GM18868 (cell line): Measurements from ENCODE around the gene DMRTA2.
A peak's percentile ranks its signal among the peaks of the same experiment; 100 is the strongest.
"Not testable (repeated sequence)": the region's sequence is repeated elsewhere in the genome, so short reads cannot be mapped to it uniquely, and the experiment has no call there.

Experiments
- ATAC-seq: cut with Tn5 transposase; IDR thresholded peaks from one replicate; pipeline ENCODE4 v1.9.1; 2021; ENCODE audit warnings: mild to moderate bottlenecking, moderate library complexity; ENCODE audit not compliant: unreplicated experiment

The DMRTA2 gene

DNA sequence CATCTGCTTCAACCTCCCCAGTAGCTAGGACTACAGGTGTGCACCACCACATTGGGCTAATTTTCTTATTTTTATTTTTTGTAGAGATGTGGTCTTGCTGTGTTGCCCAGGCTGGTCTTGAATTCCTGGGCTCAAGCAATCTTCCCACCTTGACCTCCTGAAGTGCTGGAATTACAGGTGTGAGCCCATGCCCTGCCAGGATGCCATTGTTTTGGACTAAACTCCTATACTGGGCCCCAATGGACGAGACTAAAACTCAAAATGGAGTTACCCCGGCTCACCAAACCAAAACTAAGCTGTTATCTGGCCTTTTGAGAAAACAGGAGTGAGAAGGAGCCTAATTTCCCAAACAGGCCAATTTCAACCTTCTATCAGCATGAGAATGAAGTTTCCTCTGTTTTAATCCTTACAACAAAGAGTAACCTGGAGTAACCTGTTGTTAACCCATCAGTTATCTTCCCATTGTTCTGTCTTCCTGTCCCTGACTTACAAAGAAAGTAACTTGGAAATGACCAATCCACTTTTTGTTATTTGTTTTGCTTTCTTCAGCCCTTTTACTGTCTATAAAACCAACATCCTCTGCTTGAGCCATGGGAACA, 29.6 kb downstream of the DMRTA2 start:
- no peak for ATAC-seq

DNA sequence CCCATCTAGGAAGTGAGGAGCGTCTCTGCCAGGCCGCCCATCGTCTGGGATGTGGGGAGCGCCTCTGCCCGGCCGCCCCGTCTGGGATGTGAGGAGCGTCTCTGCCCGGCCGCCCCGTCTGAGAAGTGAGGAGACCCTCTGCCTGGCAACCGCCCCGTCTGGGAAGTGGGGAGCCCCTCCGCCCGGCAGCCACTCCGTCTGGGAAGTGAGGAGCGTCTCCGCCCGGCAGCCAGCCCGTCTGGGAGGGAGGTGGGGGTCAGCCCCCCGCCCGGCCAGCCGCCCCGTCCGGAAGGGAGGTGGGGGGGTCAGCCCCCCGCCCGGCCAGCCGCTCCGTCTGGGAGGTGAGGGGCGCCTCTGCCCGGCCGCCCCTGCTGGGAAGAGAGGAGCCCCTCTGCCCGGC, 41.7 kb downstream of the DMRTA2 start:
- ATAC-seq = not testable (repeated sequence)

DNA sequence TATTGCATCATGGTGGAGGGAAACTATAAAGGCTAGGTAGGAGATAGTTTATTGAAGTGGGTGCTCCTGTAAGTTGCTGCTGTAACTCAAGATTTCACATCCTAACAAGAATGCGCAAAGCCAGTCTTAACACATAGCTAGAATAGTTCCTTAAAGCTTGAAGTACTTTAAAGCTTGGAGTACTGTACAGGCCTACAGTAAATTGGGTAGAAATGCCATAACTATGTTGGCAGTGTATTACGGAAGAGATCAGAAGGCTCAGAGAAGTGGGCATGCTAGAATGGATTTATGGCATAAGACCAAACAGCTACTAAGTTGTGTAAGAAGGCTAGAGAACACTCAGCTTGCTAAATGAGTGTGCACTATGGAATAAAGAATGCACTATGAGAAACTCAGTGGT, 44.5 kb downstream of the DMRTA2 start:
- no peak for ATAC-seq

DNA sequence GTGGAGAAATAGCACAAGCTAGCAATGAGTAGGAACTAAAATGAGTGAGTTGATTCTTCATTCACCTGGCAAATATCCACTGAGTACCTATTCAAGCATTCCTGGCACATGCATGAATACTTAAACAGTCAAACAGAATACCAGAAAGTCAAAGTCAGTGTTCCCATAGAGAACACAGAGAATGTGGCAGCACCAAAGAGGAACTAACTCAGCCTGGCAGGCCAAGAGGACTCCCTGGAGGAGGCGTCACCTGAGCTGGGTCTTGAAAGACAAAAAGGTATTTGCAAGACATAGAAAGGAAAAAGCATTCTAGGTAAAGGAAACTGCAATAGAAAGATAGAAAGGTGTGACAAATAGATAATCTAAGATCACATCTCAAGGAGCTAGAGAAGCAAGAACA, 49.7 kb downstream of the DMRTA2 start:
- ATAC-seq = no peak

DNA sequence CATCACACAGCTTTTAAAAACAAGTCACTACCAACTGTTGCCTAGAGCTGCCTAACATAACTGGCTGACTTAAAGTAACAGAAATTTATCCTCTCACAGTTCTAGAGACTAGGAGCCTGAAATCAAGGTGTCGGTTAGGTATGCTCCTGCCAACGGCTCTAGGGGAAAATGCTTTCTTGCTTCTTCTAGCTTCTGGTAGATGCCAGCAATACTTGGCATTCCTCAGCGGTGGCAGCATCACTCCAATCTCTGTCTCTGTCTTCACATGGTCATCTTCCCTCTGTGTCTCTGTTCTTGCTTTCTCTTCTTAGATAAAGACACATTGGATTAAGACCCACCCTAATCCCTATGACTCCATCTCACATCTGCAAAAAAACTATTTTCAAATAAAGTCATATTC, 51.5 kb downstream of the DMRTA2 start:
- ATAC-seq = no peak

DNA sequence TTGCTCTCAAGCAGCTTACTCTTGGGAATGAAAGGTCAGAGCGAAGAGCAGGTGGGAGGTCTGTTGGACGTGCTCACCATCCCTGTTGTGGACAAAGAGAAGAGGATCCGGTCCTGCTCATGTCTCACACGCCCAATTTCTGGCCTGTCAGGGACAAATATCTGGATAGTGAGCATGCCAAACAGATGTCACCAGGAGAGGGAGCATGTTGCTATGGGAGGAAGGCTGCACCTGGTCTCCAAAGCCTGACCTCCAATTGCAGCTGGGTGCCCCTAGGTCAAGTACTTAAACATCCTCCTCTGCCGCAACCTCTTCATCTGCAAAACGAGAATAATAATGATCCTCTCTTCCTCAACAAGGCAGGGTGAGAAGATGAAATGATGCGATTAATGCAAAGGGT, 53.4 kb downstream of the DMRTA2 start:
- ATAC-seq = no peak

DNA sequence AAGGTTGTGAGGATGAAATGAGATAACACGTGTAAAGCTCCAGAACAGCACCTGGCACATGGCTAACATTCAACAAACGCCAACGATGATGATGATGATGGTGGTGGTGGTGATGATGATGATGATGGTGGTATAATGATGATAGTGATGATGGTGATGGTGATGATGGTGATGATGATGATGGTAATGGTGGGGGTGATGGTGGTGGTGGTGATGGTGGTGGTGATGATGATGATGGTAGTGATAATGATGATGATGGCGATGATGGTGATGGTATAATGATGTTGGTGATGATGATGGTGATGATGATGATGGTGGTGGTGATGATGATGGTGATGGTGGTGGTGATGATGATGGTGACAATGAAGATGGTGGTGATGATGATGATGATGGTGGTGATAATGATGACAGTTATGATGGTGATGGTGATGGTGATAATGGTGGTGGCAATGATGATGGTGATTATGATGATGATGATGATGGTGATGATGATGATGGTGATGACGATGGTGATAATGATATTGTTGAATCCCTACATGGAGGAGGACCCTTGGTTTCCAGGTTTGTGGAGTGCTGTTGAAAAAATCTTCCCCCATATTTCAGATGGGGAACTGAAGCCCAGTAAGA, 54.1 kb downstream of the DMRTA2 start:
- no peak for ATAC-seq

DNA sequence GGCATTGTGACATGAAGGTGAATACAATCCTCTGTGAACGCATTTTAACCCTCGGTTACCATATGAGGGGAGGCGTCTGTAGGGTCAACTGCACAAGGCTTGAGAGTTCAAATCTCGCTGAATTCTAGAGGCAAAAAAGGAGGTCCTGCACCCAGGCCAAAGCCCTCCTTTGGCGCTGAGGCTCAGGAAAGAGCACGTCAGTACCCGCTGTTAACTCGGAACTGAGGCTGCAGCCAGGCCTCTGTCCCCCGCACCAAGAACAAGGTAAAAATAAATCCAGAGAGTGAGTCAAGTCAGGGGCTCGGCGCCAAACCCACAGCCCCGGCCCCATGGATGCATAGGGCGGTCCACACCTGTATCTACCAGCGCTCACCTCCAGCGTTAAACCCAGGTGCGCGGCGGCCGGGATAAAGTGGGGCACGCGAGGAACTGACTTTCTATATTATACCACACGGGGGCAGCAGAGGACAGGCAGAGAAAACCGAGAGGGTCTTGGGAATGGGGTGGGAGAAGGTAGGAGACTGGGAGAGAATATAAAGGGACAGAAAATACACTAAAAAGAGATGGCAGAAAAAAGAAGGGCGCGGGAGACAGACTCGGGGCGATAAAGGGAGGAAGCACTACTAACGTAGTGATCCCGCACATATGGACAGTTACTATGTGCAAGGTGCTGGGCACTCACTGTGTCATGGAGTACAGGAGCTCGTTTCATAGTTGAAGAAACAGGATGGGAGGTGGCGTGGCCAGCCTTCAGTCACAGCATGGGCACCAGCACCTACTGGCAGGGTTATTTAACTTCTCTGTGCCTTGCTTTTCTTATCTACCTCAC, 54.9 kb downstream of the DMRTA2 start:
- ATAC-seq = peak; percentile 64
